ENCODE data around the gene SPOCK2.

- TF ChIP-seq POLR2AphosphoS5 (IDR thresholded peaks at IDR 0.05; ENCODE audit: borderline replicate concordance, low read depth, low read length) (no peak), EZH2 (IDR thresholded peaks at IDR 0.05) (no peak)
Measured at GRCh38 chr10:72097448-72098300, 9.3 kb upstream of the SPOCK2 start.

Data from SK-N-MC (cell line).